ENCODE data around the gene GTF2I.
"Not testable (repeated sequence)": the region's sequence is repeated elsewhere in the genome, so short reads cannot be mapped to it uniquely, and the experiment has no call there.

Gene GTF2I

GRCh38 chr7:74623135-74623534, 34.4 kb upstream of the GTF2I start:
- no peak overlapping the region for H3K27ac ChIP-seq
- TF ChIP-seq CTCF (conservative IDR thresholded peaks at IDR 0.05) (no peak), ZFX (IDR thresholded peaks at IDR 0.05) (no peak)

- H3K27ac ChIP-seq: no peak overlapping the region
- TF ChIP-seq CTCF (conservative IDR thresholded peaks at IDR 0.05) (no peak), ZFX (IDR thresholded peaks at IDR 0.05) (no peak)
Observed at GRCh38 chr7:74625446-74625845, 32.1 kb upstream of the GTF2I start.

- no peak for TF ChIP-seq CTCF (conservative IDR thresholded peaks at IDR 0.05)
- no peak for TF ChIP-seq ZFX (IDR thresholded peaks at IDR 0.05)
- no peak overlapping the region for H3K27ac ChIP-seq
Observed at GRCh38 chr7:74627661-74628411, 29.7 kb upstream of the GTF2I start.

GRCh38 chr7:74632505-74632904, 25.0 kb upstream of the GTF2I start:
- TF ChIP-seq ZFX (IDR thresholded peaks at IDR 0.05): no peak
- no peak for TF ChIP-seq CTCF (conservative IDR thresholded peaks at IDR 0.05)
- no peak overlapping the region for H3K27ac ChIP-seq

- no peak overlapping the region for H3K27ac ChIP-seq
- TF ChIP-seq ZFX (IDR thresholded peaks at IDR 0.05) (no peak), CTCF (conservative IDR thresholded peaks at IDR 0.05) (no peak)
Observed at GRCh38 chr7:74633451-74633921, 24.0 kb upstream of the GTF2I start.

GRCh38 chr7:74637745-74638144, 19.8 kb upstream of the GTF2I start:
- TF ChIP-seq CTCF (conservative IDR thresholded peaks at IDR 0.05) (no peak), ZFX (IDR thresholded peaks at IDR 0.05) (no peak)
- no peak overlapping the region for H3K27ac ChIP-seq

GRCh38 chr7:74650055-74650454, 7.5 kb upstream of the GTF2I start:
- H3K27ac ChIP-seq: not testable (repeated sequence)

GRCh38 chr7:74650493-74651132, 6.9 kb upstream of the GTF2I start:
- not testable (repeated sequence) for H3K27ac ChIP-seq

GRCh38 chr7:74651133-74651504, 6.4 kb upstream of the GTF2I start:
- not testable (repeated sequence) for H3K27ac ChIP-seq

All from C4-2B (cell line).